SW480 (cell line): ENCODE results near the gene NEDD4L.
A peak's percentile ranks its signal among the peaks of the same experiment; 100 is the strongest.
"Not testable (repeated sequence)": the region's sequence is repeated elsewhere in the genome, so short reads cannot be mapped to it uniquely, and the experiment has no call there.

ENCODE experiments used
- DNase-seq: peaks from one replicate; pipeline ENCODE4 v3.0.0-alpha.2; 2016; ENCODE audit warnings: low spot score

The NEDD4L gene

DNA sequence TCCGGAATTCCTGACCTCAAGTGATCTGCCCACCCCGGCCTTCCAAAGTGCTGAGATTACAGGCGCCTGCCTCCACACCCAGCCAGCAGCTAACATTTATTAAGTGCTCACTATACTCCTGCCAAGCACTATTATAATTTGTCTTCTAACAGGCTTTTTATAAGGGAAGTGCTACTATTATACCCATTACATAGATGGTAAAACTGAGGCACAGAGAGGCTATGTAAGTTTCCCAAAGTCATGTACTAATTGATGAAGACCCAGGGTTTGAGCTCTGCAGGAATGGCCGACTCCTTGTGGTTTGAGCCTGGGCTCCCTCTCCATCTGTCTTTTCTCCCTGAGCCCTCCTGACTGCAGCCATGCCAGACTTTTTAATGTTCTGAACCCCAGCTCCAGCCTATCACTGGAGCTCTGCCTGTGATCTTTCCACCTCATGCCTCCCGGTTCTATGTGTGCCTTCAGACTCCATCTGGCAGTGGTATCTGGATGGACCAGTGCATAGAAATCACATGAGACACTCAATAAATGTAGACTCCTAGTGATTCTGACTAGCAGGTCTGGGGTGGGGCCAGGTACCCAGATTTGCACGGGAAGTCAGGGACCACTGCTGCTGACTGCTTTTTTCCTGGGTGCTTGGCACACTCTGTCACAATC, 197.1 kb downstream of the NEDD4L start:
- no peak for DNase-seq

DNA sequence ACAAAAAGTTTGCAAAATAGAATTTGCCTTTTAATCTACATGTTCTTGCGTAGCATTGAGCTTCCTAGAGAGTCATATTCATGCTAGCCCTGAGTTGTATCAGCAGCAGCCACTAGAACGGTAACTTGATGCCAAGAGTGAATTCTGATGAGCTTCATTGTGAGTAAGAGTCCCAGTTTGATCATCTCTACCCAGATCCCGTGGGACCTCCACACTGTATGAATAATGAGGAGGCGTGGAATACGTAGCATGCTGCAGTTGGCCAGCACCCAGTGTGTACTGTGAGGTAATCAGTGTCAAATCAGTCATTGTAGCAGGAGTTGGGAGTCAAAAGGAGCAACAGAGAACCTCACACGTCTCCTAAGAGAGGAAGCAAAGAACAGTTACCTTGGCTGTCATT, 197.9 kb downstream of the NEDD4L start:
- no peak for DNase-seq

DNA sequence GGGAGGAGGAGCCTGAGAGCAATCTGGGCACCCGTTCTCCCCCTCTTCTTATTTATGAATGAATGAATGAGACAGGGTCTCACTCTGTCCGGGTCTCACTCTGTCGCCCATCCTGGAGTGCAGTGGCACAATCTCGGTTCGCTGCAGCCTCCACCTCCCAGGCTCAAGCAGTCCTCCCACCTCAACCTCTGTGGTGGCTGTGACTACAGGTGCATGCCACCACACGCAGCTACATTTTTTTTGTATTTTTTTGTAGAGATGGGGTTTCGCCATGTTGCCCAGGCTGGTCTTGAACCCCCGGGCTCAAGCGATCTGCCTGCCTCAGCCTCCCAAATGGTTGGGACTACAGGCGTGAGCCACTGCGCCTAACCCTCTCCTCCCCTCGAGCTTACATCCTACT, 198.4 kb downstream of the NEDD4L start:
- DNase-seq, result no peak

DNA sequence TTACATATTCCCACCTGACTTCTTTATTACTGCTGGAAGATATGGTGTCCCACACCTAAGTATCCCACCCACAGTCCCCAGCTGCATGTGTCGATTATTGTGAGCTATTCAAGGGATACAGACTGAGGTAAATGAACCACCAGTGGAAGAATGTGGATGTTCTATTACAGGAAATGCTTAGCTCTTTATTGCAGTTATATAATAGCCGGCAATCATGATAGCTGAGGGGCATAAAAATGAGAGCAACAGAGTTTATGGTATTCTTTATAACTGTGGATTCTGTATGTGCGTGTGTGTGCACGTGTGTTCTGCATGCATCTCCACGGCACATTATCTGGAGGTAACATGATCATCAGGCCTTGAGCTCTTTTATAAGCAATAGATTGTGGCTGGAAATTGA, 198.9 kb downstream of the NEDD4L start:
- no peak for DNase-seq

DNA sequence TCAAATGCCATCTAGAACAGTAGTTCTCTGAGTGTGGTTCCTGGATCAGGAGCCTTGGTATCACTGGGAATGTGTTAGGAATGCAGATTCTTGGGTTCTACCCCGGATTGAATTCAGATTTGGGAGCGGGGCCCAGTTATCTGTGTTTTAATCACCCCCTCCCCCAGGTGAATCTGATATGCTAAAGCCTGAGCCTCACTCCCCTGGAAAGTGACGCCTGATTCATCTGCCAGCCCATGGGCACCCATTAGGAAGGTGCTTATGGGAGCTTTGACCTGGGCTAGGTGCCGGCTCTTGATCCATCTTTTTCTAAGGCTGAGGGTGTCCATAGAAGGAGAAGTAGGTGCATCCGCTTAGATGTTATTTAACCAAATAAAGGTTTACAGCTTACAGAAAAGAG, 199.4 kb downstream of the NEDD4L start:
- DNase-seq, result no peak

DNA sequence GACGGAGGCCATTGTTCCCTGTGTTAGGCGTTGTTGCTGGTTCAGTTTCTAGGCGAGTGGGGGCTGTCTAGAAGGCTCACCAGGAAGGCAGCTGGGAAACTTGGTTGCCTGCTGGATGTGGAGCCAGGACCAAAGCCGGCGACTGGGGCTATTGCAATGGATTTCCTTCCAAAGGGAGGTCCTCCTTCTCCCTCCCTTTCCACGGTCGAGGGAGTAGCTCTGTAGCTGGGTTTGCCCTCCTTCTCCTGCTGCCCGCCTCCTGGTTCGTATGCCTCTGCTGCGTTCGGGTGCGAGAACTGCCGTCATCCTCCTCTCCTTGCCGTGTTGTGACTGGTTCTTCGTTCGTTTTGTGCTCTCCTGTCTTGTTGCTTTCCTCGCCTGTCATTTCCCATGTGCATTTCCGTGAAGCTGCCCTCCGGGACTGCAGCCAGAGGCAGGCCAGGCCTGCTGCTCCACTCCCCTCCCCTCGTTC, 203.4 kb downstream of the NEDD4L start:
- no peak for DNase-seq

DNA sequence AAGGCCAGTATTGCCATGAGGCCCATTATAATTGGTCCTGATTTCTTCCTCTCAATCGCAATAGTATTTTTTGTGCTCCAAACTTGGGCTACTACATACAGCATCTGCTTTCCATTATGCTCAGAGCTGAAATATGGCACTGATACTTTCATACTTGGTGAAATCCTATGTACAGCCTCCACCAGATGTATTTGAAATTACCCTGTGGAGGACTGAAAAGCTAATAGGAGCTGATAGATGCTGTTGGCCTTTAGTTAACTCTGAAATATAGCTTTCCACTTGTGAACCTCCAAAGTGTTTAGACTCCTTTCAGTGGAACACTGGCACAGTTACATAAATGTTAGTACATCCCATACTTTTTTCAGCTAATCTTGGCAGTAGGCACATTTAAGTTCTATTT, 205.7 kb downstream of the NEDD4L start:
- no peak for DNase-seq

DNA sequence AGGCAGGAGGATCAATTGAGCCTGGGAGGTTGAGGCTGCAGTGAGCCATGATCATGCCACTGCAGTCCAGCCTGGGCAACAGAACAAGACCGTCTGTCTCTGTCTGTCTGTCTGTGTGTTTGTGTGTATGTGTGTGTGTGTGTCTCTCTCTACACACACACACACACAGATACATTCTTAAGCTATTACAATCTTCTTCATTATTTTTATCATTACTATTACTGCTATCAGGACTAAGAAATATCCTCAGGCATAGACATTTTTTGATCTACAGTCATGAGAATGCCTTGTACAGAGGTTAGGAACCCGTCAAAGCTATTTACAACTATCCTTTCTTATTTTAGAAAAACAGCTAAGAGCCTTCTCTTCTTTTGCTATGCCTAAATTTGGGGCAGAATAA, 207.4 kb downstream of the NEDD4L start:
- DNase-seq, result no peak

DNA sequence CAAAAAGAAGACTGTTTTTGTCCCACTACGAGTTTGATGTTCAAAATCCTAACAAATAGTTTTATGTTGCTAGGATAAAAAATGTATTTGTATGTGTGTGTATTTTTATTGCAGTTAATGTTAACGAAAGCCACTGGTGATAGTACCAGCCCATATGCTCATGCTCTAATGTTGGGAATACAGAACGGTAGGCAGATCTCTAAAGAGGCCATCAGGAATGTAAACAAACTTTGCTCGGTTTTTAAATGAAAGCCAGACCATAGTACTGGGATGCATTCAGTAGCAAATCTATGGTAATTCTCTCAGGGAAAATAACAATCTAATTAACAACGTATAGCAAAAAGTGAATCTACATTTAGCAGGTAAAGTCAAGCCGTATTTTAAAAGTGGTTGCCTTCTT, 208.1 kb downstream of the NEDD4L start:
- no peak for DNase-seq

DNA sequence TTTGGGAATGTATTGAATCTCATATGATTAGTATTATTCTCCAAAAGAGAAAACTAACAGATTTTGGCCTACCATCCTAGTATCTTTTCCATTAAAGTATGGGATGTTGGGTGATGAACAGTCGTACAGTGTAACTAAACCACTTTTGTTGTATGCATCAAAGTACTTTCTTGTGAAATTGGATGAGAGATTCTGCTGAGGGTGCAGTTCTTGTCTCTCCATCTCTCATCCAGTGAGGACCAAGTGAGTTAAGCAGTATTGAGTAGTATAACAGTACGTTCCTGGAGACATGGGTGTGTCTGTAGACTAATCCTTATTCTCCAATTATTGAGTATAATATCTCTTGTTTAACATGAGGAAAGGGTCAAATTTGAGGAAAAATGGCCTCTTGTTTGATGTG, 209.3 kb downstream of the NEDD4L start:
- no peak for DNase-seq

DNA sequence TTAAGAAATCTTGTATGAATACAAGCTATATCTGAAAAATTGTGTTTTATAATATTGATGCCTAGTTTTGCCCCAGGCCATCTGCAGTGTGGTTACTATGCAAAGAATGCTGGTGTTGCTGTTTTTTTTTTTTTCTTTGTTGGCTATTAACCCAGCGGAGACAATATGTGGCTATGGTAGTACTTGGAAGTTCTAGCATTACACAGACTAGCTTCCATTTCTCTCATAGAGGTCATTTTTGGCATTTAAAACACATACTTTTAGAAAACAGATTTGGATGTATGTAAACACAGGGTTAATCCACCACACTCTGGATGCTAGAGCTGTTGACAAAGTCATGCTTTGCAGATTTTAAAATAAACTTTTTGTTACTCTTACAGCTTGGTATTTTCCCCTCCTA, 209.8 kb downstream of the NEDD4L start:
- no peak for DNase-seq

DNA sequence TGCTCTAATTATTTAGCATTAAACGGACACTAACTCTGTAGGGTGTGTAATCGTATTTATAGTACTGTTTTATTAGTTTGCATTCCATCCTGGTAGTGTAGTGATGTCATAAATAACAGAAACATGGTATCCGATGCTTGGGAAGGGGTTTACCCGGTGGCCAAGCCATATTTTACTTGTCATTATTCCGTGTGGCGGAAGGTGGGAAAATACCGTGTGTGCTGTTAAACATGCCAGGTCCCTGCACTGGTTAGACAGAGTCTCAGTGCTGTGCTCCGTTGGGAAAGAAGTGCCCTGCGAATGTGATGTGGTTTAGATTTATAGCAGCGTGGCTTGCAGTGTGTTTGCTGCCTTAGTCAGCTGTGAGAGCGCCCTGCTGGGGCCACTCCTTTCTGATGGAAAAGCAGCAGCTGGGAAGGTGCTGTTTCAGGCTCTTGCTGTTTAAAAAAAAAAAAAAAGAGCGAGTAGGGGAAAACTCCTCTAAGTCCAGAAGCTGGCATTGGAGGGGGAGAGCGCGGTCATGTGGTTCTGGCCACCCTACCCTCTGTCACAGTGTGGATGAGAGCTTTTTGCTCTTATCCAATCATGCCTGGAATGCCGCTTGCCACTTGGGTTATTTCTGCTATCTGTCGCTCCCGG, 211.0 kb downstream of the NEDD4L start:
- DNase-seq, result no peak

DNA sequence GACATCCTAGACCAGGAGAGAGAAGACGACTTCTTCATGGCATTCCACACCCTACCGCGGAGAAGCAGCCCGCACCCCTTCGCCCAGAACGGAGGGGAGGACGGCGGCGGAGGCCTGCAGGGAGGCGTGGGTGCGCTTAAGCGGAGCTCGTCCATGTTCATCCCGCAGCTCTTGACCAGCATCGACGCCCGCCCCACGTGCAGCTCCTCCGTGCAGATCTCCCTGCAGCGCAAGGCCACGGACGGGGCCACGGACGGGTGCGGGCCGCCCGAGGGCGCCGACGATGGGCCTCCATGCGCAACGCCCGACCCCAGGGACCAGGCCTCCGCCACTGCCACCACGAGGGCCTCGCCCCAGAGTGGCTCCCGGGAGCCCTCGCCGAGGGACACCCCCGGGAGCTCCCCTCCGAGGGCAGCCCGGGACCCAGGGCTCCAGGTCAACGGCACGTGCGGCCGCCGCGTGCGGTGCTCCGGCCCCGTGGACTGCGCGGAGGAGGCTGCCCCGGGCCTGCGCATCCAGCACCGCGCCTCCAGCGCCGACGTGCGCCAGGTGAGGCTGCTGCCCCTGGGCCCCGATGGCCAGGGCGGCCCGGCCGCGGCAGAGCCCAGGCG, 211.8 kb downstream of the NEDD4L start:
- no peak for DNase-seq

DNA sequence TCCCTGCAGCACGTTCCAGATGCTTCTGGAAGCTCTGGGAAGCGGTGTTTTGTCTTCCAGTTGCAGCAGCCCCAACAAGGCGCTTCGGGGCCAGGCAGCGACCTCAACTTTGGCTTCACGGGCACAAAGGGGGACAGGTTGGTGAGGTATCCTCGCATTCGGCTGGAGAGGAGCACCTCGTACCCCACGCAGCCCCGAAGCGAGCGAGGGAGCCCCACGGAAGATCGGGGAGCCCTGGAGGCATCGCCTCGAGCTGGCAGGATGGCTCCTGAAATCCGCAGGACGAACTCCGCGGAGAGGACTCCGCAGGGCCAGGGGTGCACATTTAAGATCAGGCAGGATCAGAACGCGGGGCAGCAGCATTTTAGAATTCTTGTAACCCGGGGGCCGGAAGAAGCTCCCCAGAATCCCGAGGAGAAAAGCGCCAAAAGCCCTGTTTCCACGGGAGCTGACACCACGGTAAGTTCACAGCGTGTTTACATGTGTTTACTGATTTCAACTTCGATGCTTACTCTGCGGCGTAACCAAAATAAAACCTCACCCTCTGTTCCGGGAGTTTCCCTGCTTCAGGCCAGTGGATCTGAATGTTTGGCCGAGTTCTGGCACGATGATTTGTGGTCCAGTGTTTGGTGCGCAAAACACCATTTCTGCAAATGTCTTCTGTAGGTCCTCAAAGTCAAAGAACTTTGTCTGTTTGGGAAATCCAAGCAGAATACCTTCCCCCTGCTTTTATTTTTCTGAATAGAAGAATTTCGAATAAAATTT, 212.5 kb downstream of the NEDD4L start:
- DNase-seq, result no peak

DNA sequence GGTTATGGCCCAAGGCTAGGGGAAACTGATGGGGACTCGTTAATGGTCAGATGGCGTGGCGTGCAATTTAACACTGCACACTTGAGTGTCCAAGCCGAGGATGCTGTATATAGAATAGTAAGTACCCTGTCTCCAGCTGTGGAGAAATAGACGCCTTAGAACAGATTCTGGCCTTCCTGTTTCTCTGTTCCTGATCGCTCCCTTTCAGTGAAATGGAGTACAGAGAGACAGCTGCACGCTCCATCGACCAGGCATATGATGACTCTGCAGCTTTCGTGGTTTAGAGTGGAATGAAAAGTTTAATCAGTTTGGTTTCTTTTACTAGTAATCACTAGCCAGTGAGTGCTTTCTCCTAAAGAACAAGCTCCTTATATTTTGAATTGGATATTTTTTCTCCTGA, 213.4 kb downstream of the NEDD4L start:
- DNase-seq, result no peak

DNA sequence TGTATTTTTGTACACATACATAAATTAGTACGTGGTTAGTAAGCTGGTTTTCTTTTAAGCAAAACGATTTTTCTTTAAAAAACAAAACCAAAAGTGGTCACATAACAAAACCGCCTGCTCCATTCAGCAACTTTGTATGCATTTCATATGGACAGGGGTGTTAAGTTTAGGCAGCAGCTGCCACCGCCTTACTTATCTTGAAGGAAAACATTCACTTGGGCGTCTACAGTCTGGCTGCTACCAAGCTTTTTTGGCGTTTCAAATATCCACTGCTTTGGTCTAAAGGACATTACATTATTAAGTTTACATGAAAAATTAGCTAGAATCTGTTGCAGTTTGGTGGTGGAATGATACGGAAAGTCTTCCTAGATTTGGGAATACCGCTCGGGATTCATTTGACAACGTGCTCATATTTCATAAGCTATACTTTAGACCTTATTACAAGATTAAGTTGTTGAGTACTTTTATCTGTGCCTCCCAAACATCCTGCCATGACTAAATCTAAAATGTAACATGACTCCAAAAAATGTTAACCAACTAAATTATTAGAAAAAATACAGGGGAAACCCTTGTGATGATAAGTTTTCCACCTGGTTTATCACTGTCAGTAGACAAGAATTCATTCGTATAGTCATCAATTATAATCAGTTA, 214.8 kb downstream of the NEDD4L start:
- no peak for DNase-seq

DNA sequence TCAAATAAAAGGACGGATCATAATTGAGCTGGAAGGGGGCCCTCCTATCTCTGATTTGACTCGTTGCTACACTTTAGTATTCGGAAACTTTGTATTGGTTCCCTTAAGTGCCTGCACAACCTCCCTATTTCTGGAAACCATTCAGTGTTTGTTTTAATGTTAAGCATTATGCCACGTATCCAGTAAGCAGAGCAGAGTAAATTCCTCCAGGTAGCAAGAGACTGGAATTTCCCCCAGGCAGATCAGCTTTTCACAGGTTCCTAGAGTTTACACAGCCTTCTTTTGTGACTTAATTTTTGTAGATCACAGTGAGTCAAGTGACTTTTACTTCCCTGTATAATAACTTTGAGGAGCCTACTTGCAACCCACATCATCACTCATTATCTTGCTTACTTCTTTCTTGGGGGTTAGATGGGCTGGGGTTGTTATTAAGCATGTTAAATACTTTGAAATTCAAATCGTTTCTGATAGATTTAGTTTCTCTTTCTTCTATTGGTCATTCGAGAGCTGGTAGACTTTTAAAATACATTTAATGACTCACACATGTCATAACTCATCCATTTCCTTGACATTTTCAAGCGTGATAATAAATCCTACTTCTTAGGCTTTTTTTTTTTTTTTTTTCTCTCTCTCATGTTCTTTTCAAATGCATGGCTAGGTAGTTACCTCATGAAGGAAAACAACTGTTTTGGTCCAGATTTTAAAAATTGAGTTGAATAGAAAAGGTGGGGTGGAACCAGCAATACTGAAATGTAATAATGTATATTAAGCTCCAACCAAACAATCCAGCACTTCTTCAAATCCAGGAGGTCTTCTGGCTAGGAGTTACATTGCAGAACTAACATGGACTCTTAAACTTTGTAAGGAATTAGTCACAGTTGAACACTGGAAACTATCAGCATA, 219.3 kb downstream of the NEDD4L start:
- peak; percentile 21 for DNase-seq

DNA sequence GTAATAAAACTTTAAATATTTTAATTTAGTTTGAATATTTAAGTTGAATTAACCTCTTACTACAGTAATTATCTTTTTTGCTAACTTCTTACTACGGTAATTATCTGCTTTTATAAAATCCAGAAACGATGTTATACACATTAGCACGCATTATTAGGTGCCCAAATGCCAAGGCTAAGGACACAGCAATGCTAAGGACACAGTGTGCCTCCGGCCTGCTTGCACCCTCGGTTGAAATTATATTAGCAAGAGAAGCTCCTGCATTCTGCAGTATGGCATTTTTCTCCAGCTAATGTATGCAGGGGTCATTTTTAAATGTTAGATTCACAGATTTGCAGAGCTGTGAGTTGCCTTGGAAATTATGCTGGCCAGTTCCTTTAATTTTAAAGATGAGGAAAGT, 220.0 kb downstream of the NEDD4L start:
- no peak for DNase-seq

DNA sequence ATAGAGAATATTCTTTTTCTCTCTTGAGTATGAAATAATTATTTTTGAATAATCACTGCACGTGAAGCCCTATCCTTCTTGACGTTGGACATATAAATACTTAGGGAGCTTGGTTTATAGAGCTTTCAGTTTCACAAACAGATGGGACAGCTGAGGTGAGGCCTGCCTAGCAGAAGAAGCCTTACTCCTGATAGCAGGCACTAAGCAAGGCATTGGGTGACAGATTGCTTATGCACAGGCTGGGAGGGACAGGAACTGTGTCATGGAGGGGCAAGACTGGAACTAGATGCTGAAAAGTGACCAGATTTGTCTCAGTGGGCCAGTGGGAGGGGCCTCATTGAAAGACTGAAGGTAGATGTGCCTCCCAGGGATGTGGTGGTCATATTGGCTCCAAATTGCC, 220.8 kb downstream of the NEDD4L start:
- DNase-seq, result no peak

DNA sequence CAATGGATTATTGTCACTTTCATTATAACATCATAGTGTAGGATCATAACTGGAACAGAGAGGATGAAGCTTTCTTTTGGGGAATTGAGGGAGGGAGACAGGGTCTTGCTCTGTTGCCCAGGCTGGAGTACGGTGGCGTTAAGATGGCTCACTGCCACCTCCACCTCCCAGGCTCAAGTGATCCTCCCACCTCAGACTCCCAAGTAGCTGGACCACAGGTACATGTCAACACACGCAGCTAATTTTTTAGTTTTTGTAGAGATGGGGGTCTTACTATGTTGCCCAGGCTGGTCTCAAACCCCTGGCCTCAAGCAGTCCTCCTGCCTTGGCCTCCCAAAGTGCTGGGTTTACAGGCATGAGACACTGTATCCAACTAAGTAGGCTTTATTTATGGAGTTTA, 221.5 kb downstream of the NEDD4L start:
- not testable (repeated sequence) for DNase-seq

DNA sequence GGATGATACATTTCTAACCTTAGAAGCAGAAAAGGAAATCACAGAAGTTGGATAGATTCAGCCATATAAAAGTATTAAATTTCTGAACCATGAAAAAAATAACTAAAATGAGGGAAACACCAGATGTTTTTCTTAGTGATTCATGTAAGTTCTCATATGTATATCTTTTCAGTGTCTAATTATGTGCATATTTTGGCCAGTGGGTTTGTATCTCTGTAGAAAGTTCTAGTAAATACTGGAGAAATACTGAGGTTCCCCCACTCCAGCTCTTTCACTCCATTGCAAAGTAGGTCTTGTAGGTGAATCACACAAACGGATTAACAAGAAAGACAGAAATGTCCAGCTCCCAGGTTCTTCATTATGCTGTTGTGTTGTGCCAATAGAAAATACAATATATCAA, 222.3 kb downstream of the NEDD4L start:
- no peak for DNase-seq
